CD14-positive monocyte (primary cell): ENCODE measurements around the gene THSD4. TPM values are rescaled to one million over a fixed set of nuclear protein-coding genes. Genes with fewer than 3 reads are reported as not detected.

ENCODE experiments used
- DNase-seq, 3 donors: peaks; one replicate each; pipeline ENCODE4 v3.0.0-alpha.2; 2011 to 2022
- H2AFZ ChIP-seq: 2 replicates; pipeline ENCODE4 v1.6.0; 2012; ENCODE audit warnings: mild to moderate bottlenecking, low read depth, low read length, inconsistent platforms; ENCODE audit not compliant: insufficient read depth, poor library complexity, severe bottlenecking
- H3K27ac ChIP-seq, 2 donors: 1 replicate in 1 of 2; 2 replicates in 1 of 2; pipeline ENCODE4 v1.5.1; 2012 to 2013; ENCODE audit warnings: low read length in 2 of 2, control low read depth in 1 of 2, inconsistent platforms in 1 of 2, low read depth in 1 of 2, mild to moderate bottlenecking in 1 of 2
- H3K27me3 ChIP-seq, 2 donors: one replicate each; pipeline versions ENCODE4 v1.6.0 to v1.6.1; 2011 to 2013; ENCODE audit warnings: low read length in 2 of 2; ENCODE audit not compliant: control insufficient read depth in 2 of 2, insufficient read depth in 2 of 2
- H3K36me3 ChIP-seq, 2 donors: replicated peaks in 1 of 2; 1 replicate in 1 of 2; 2 replicates in 1 of 2; pipeline versions ENCODE4 v1.5.1 to v1.6.1; 2012 to 2013; ENCODE audit warnings: low read length in 2 of 2, control low read depth in 1 of 2, inconsistent platforms in 1 of 2, mild to moderate bottlenecking in 1 of 2; ENCODE audit not compliant: insufficient read depth in 2 of 2, control insufficient read depth in 1 of 2
- H3K4me1 ChIP-seq, 2 donors: 1 replicate in 1 of 2; 2 replicates in 1 of 2; pipeline versions ENCODE4 v1.5.1 to v1.6.1; 2012 to 2013; ENCODE audit warnings: low read length in 2 of 2, control low read depth in 1 of 2, inconsistent platforms in 1 of 2, mild to moderate bottlenecking in 1 of 2, moderate library complexity in 1 of 2; ENCODE audit not compliant: insufficient read depth in 2 of 2, control insufficient read depth in 1 of 2
- H3K4me2 ChIP-seq: replicated peaks from 2 replicates; pipeline ENCODE3; 2012; ENCODE audit warnings: low read length, moderate library complexity, mild to moderate bottlenecking; ENCODE audit not compliant: poor library complexity, severe bottlenecking; ENCODE audit errors: extremely low read depth
- H3K4me3 ChIP-seq, 3 experiments: fragments of 200-600 bp in 1 of 3; sonication (generic) in 1 of 3; replicated peaks in 1 of 3; 1 replicate in 2 of 3; 2 replicates in 1 of 3; pipeline ENCODE4 v1.5.1; 2011 to 2013; ENCODE audit warnings: low read length in 3 of 3, mild to moderate bottlenecking in 3 of 3, control low read depth in 2 of 3, low read depth in 2 of 3, inconsistent platforms in 1 of 3, moderate library complexity in 1 of 3
- H3K79me2 ChIP-seq: 2 replicates; pipeline ENCODE4 v1.6.0; 2012; ENCODE audit warnings: mild to moderate bottlenecking, control low read depth, inconsistent platforms, low read length, moderate library complexity; ENCODE audit not compliant: insufficient read depth
- H3K9ac ChIP-seq: 2 replicates; pipeline ENCODE4 v1.6.0; 2017; ENCODE audit warnings: low read length, mild to moderate bottlenecking; ENCODE audit not compliant: insufficient read depth, poor library complexity, severe bottlenecking
- H3K9me3 ChIP-seq, 2 donors: replicated peaks in 1 of 2; 1 replicate in 1 of 2; 2 replicates in 1 of 2; pipeline versions ENCODE4 v1.5.1 to v1.6.1; 2012 to 2013; ENCODE audit warnings: low read length in 2 of 2, control low read depth in 1 of 2; ENCODE audit not compliant: control insufficient read depth in 1 of 2, insufficient read depth in 1 of 2
- H4K20me1 ChIP-seq: 2 replicates; pipeline ENCODE4 v1.6.0; 2012; ENCODE audit warnings: mild to moderate bottlenecking, low read length, control low read depth, moderate library complexity; ENCODE audit not compliant: insufficient read depth
- H3K27ac Mint-ChIP-seq, 7 donors: one replicate each; pipeline ENCODE4 v1.8.0; 2020; ENCODE audit warnings: mild to moderate bottlenecking in 7 of 7, mixed read lengths in 7 of 7, moderate library complexity in 6 of 7, inconsistent platforms in 2 of 7
- H3K27me3 Mint-ChIP-seq, 3 donors: one replicate each; pipeline ENCODE4 v1.8.0; 2021 to 2022; ENCODE audit warnings: low read depth in 3 of 3, mild to moderate bottlenecking in 3 of 3, mixed read lengths in 3 of 3, moderate library complexity in 3 of 3, inconsistent platforms in 1 of 3
- H3K36me3 Mint-ChIP-seq, 2 donors: one replicate each; pipeline ENCODE4 v1.8.0; 2020; ENCODE audit warnings: mixed read lengths in 2 of 2, inconsistent platforms in 1 of 2, mild to moderate bottlenecking in 1 of 2
- H3K4me1 Mint-ChIP-seq: one replicate; pipeline ENCODE4 v1.8.0; 2020; ENCODE audit warnings: mild to moderate bottlenecking, mixed read lengths
- H3K4me3 Mint-ChIP-seq, 2 donors: one replicate each; pipeline ENCODE4 v1.8.0; 2020; ENCODE audit warnings: mild to moderate bottlenecking in 2 of 2, mixed read lengths in 2 of 2, moderate library complexity in 1 of 2
- H3K9me3 Mint-ChIP-seq, 7 donors: one replicate each; pipeline ENCODE4 v1.8.0; 2020 to 2022; ENCODE audit warnings: mixed read lengths in 7 of 7, mild to moderate bottlenecking in 6 of 7, moderate library complexity in 6 of 7, inconsistent platforms in 2 of 7
- CTCF ChIP-seq: fragments of 200-600 bp; IDR thresholded peaks from one replicate; pipeline ENCODE4 v1.8.0; 2022; ENCODE audit warnings: antibody characterized with exemption, mild to moderate bottlenecking
- WGBS: methylation state at CpG from one replicate; pipeline ENCODE4 v1.1.5; 2013; ENCODE audit warnings: missing lambda C conversion rate; ENCODE audit not compliant: insufficient coverage; 5-methylcytosine and 5-hydroxymethylcytosine counted together
- intact Hi-C, 2 donors: fragments of 100-400 bp; cut with micrococcal nuclease; formaldehyde crosslinking; loops; one replicate each; pipeline versions ENCODE4 v1.15.0 to v1.15.1; 2023
- polyA plus RNA-seq, 3 donors: library from polyadenylated mRNA; depleted of rRNA in 1 of 3; unstranded in 2 of 3; stranded (reverse) in 1 of 3; fragments of 300-500 nt in 2 of 3; fragments of >200 nt in 1 of 3; fragmentation: Illumina TruSeq in 2 of 3; gene quantifications; 1 replicate in 2 of 3; 2 replicates in 1 of 3; pipeline ENCODE4 v1.2.3, GENCODE V29; 2012 to 2021

THSD4 gene
- polyA plus RNA-seq, 3 donors, result not detected

GRCh38 chr15:71755092-71755970, 640.1 kb downstream of the THSD4 start:
- WGBS, result 88% methylated on average over 1 of the region's 4 CpGs
- peaks cover 0 to 8% (median 2%) of the 10 kb centered on the region in 7 donors for H3K9me3 Mint-ChIP-seq
- Histone ChIP-seq H3K9ac (no peak overlapping the region), H3K27ac (no peak overlapping the region), H3K4me2 (no peak overlapping the region), H4K20me1 (no peaks in the 10 kb centered on the region), H3K4me1 (no peaks in the 10 kb centered on the region), H3K36me3 (no peaks in the 10 kb centered on the region), H3K79me2 (no peaks in the 10 kb centered on the region), H2AFZ (no peak overlapping the region), H3K9me3 (peaks cover 5 to 6% of the 10 kb centered on the region in 2 donors), H3K27me3 (no peaks in the 10 kb centered on the region), H3K4me3 (no peak overlapping the region)
- H3K27ac Mint-ChIP-seq, result no peak overlapping the region
- intact Hi-C loops, result no loop called here
- H3K27me3 Mint-ChIP-seq, result peaks cover 2 to 3% (median 2%) of the 10 kb centered on the region in 3 donors
- H3K4me3 Mint-ChIP-seq, result no peak overlapping the region
- no peaks in the 10 kb centered on the region for H3K36me3 Mint-ChIP-seq
- DNase-seq, result no peak
- peaks cover 11% of the 10 kb centered on the region for H3K4me1 Mint-ChIP-seq
- TF ChIP-seq CTCF, result no peak

DNA sequence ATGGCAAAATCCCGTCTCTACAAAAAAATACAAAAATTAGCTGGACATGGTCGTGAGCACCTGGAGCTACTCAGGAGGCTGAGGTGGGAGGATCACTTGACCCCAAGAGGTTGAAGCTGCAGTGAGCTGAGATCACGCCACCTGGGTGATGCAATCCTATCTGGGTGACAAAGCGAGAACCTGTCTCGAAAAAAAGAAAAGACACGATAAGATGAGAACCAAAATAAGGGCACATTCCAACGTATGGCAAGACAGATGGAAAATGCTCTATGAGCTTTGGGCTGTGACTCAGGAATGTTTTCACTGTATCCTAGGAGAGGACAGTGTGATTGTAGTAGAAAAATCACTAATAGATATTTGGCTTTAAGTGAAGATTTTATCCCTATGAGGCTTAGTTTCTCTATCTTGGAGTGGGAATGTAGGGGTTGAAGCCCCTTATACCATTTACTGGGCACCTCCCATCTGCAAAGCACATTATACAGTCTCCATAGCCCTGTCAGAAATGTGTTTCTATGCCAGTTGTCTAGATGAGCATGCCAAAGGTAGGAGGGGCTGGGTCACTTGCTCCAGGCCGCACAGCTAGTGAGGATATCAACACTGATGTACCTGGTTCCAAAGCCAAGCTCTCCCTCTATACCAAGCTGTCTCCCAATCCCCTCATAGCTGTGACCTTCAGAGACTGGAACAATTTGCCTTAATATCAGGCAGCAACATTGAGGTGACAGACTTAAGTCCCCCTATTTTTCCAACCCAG, 641.5 kb downstream of the THSD4 start:
- peaks cover 11% of the 10 kb centered on the region for H3K4me1 Mint-ChIP-seq
- Histone ChIP-seq H3K79me2 (no peaks in the 10 kb centered on the region), H3K9ac (no peak overlapping the region), H3K4me2 (no peak overlapping the region), H3K27ac (no peak overlapping the region), H3K36me3 (no peaks in the 10 kb centered on the region), H4K20me1 (no peaks in the 10 kb centered on the region), H3K4me1 (no peaks in the 10 kb centered on the region), H3K4me3 (no peak overlapping the region), H3K9me3 (peaks cover 8 to 12% of the 10 kb centered on the region in 2 donors), H2AFZ (no peak overlapping the region), H3K27me3 (no peaks in the 10 kb centered on the region)
- no peak overlapping the region for H3K4me3 Mint-ChIP-seq
- H3K27ac Mint-ChIP-seq, result no peak overlapping the region
- DNase-seq, result no peak
- H3K36me3 Mint-ChIP-seq, result no peaks in the 10 kb centered on the region
- no peak for TF ChIP-seq CTCF
- peaks cover 2 to 3% (median 2%) of the 10 kb centered on the region in 3 donors for H3K27me3 Mint-ChIP-seq
- peaks cover 7 to 16% (median 9%) of the 10 kb centered on the region in 7 donors for H3K9me3 Mint-ChIP-seq
- 96% methylated on average over 4 of the region's 8 CpGs for whole genome bisulfite sequencing
- intact Hi-C loops, result no loop called here
